Bronchial epithelial cell (primary cell): ENCODE measurements around the gene BRINP1. TPM values are rescaled to one million over a fixed set of nuclear protein-coding genes. Genes with fewer than 3 reads are reported as not detected.
A peak's percentile ranks its signal among the peaks of the same experiment; 100 is the strongest.

Experiments used
- DNase-seq: peaks from one replicate; pipeline ENCODE4 v3.0.0-alpha.2; 2010; ENCODE audit warnings: low read depth
- FAIRE-seq: peaks from 2 replicates; lab custom pipeline; 2011; peaks lifted over from hg19 to GRCh38; lab: Jason Lieb, UNC
- H3K27me3 ChIP-seq: 2 replicates; pipeline ENCODE4 v1.5.1; 2011; ENCODE audit warnings: low read length; ENCODE audit not compliant: control insufficient read depth, insufficient read depth
- H3K36me3 ChIP-seq: 2 replicates; pipeline ENCODE4 v1.5.1; 2011; ENCODE audit warnings: low read length; ENCODE audit not compliant: control insufficient read depth, insufficient read depth
- H3K4me3 ChIP-seq: 2 replicates; pipeline ENCODE4 v1.5.1; 2011; ENCODE audit warnings: mild to moderate bottlenecking, low read depth, low read length, control low read depth
- total RNA-seq: library from RNA; depleted of rRNA; stranded (reverse); fragments of >200 nt; gene quantifications from 2 replicates; pipeline ENCODE4 v1.2.1, GENCODE V29; 2014
- TF ChIP-seq, protein P1 (sequence below): IDR thresholded peaks from 2 replicates; pipeline ENCODE4 v1.5.1; 2011; ENCODE audit warnings: mild to moderate bottlenecking, moderate library complexity, low read length, control low read depth, inconsistent platforms; ENCODE audit not compliant: insufficient read depth, severe bottlenecking

BRINP1 gene
- total RNA-seq, 1 donor from 2014 or later, result 1.6 TPM

DNA sequence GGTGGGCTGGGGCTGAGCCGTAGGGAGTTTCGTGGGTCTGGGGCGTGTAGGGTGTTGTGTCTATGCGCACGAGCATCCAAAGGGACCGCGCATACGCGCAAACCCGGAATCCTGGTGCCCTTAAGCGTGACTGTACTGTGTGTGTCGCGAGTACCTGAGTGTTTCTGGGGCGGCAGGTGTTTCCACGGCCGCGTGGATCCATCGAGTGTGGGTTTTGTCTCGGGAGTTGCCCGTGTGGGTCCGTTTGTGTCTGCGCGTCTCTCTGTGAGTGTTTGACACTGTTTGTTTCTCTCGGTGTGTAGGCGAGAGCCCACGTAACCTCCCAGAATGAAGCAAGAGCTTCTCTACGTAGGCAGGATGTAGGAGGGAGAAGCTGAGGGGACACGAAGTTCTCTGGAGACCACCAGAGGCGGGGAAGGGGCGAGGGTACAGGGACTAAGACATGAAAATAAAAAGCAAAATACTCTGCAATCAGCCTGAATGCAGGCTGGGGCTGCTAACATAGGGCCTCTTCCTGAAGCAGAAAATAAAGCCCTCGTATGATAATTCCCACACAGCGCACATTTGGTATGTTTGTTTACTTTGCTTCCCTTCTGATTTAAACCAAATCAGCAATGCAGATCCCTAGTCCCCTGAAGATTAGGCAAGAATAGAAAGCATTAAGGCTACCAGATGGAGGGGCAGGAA lies 588 bp upstream of the BRINP1 start:
- Histone ChIP-seq H3K27me3 (peaks cover 15% of the 10 kb centered on the region), H3K36me3 (no peaks in the 10 kb centered on the region), H3K4me3 (no peak overlapping the region)
- TF ChIP-seq, protein P1, sequence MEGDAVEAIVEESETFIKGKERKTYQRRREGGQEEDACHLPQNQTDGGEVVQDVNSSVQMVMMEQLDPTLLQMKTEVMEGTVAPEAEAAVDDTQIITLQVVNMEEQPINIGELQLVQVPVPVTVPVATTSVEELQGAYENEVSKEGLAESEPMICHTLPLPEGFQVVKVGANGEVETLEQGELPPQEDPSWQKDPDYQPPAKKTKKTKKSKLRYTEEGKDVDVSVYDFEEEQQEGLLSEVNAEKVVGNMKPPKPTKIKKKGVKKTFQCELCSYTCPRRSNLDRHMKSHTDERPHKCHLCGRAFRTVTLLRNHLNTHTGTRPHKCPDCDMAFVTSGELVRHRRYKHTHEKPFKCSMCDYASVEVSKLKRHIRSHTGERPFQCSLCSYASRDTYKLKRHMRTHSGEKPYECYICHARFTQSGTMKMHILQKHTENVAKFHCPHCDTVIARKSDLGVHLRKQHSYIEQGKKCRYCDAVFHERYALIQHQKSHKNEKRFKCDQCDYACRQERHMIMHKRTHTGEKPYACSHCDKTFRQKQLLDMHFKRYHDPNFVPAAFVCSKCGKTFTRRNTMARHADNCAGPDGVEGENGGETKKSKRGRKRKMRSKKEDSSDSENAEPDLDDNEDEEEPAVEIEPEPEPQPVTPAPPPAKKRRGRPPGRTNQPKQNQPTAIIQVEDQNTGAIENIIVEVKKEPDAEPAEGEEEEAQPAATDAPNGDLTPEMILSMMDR, result no peak
- no peak for FAIRE-seq
- no peak for DNase-seq

DNA sequence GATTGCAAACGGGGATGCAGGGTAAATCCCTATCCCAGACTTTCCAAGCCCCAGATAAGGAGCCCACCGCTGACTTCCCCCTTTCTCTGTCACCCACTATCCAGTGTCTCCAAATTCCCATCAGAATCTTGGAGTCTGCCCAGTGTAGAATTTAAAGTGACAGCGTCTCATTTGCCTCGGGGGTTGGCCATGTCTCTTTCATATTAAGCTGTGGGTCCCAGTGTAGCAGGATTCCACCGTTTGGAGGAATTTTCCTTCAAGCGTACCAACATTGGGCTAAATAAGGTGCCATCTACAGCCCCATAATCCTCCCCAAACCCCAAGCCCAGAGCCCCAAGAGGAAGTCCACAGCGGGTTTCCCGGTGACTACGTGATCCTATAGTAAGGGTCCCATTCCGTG lies 1.1 kb downstream of the BRINP1 start:
- Histone ChIP-seq H3K27me3 (peaks cover 15% of the 10 kb centered on the region), H3K4me3 (no peak overlapping the region), H3K36me3 (no peaks in the 10 kb centered on the region)
- FAIRE-seq (no peak), DNase-seq (no peak)
- TF ChIP-seq, protein P1, result no peak

DNA sequence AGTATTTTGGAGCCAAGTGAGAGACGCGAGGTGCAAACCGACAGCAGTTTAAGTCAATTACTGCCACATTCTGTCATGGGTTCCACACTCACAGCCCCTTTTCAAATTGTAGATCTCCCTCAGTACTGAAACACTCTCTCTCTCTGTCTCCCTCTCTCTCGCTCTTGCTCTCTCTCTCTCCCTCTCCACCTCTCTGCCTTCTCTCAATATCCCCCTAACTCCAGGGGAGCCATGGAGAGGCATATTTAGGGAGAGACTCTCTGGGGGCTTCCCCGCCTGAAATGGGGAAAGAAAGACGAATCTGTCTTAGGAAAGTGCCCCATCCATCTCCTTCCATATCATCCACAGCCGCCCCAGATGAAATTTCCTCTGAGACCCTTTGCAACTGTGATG lies 1.6 kb downstream of the BRINP1 start:
- H3K36me3 ChIP-seq, result no peaks in the 10 kb centered on the region
- DNase-seq, result no peak
- H3K27me3 ChIP-seq, result peaks cover 15% of the 10 kb centered on the region
- TF ChIP-seq, protein P1, result no peak
- no peak for FAIRE-seq
- no peak overlapping the region for H3K4me3 ChIP-seq

DNA sequence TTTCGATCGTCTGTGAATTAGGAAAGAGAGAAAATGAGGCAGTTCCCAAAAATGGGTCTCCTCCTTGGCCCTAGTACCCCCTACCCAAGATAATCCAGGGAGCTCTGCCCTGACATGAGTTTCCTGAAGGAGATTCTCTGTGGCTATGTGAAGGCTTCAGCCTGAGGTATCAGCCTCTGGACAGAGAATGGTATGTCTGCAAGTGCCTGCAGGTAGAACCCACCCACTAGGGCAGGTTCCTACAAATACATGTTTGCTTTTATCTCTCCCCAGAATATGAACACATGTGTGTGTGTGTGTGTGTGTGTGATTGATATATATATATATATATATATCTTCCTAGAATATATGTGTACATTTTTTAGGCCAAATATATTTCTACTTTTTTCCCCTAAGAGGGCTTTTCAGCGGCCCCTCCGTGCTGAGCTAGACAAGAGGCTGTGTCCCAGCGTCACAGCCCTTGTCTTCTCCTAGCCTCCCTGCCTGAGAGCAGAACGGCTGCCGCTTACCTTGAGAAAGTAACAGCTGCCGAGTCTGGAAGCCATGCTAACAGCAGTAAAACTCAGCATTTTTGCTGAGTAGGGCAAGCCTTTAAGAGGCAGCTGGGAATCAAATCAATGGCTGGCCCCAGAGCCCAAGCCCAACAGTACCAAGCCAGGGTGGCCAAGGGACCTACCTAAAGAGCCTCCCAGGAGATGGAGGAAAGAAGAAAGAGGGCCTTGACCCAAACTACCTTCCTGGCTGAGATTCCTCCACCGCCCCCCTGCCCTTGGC lies 2.1 kb downstream of the BRINP1 start:
- H3K27me3 ChIP-seq, result peaks cover 15% of the 10 kb centered on the region

DNA sequence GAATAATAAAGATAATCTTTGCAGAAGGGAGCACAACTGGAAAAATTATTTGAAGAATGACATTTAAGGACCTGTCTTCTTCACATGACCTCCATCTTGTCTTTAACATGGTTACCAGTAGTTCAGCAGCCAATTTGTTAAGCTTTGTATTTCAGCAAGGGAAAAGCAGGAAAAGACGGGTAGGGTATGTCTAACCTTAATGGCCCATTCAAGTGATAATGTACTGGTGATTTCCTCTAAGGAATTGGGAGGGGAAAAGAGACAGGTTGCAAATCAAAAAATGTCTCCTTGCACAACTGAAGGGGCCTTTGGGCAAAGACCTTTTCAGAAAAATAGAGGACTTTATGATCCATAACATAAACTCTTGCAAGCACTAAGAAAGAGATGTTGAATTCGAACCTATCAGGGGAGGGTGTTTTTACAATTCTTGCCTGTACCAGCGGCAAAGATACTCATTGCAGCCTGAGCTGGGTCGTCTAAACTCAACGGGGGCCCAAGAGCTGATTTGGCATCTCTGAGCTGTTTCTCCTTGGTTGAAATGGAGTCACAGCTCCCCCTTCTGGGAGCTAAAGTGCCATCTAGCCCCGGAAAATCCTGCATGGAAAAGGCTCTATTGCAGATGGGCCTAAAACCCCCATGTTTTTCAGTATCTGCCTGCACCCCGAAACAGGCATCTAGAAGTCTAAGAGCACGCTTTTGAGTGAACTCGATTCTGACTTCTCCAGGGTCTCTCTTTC lies 3.8 kb downstream of the BRINP1 start:
- TF ChIP-seq, protein P1, result peak; percentile 66
- H3K36me3 ChIP-seq, result no peaks in the 10 kb centered on the region
- DNase-seq, result peak; percentile 15
- H3K4me3 ChIP-seq, result no peak overlapping the region
- H3K27me3 ChIP-seq, result peaks cover 15% of the 10 kb centered on the region
- no peak for FAIRE-seq

More for the DNA sequence above, 2.1 kb downstream of the BRINP1 start:
- TF ChIP-seq, protein P1, result no peak
- no peak for FAIRE-seq
- peak; percentile 21 for DNase-seq
- Histone ChIP-seq H3K36me3 (no peaks in the 10 kb centered on the region), H3K4me3 (no peak overlapping the region)
